HG03135 (cell line): ENCODE measurements around the gene DPM3.
"Not testable (repeated sequence)": the region's sequence is repeated elsewhere in the genome, so short reads cannot be mapped to it uniquely, and the experiment has no call there.

Experiments used
- ATAC-seq: cut with Tn5 transposase; IDR thresholded peaks from one replicate; pipeline ENCODE4 v1.9.1; 2021; ENCODE audit warnings: mild to moderate bottlenecking, moderate library complexity; ENCODE audit not compliant: unreplicated experiment

DPM3 gene, protein sequence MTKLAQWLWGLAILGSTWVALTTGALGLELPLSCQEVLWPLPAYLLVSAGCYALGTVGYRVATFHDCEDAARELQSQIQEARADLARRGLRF

DNA sequence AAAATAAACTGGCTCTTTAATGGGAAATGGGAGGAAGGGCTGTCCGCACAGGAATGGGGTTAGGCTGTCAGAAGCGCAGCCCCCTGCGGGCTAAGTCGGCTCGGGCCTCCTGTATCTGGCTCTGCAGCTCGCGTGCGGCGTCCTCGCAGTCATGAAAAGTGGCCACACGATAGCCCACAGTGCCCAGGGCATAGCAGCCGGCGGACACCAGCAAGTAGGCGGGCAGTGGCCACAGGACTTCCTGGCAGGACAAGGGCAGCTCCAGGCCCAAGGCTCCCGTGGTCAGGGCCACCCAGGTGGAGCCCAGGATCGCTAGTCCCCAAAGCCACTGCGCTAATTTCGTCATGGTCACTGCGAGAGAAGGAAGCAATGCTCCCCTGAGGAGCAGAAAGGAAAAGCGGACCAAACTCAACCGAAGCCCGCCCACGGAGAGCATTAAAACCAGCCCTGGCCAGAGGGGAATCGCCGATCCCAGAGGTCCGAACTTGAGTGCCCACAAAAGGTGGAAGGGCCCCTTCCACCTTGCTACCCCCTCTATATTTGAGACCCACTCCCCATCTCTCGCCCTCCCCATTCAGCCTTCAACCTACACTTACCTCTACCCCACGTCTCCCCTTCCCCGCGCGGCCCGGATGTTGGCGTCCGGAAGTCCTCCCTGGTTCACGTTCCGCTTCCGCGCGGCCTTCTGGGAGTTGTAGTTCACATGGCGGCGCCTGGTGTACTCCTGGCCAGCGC lies at the start of gene DPM3:
Gene DPM3, minus strand, starts transcription at position 637 of the 735 bp plus-strand sequence. Its CDS starts 291 bp downstream, at position 346.
- peak; percentile 60 for ATAC-seq

DNA sequence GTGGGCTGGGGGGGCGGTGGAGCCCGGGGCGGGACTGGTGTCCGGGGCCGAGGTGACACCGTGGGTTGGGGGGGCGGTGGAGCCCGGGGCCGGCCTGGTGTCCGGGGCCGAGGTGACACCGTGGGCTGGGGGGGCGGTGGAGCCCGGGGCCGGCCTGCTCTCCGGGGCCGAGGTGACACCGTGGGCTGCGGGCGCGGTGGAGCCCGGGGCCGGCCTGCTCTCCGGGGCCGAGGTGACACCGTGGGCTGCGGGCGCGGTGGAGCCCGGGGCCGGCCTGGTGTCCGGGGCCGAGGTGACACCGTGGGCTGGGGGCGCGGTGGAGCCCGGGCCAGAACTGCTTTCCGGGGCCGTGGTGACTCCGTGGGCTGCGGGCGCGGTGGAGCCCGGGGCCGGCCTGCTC lies 49.6 kb upstream of the DPM3 start:
- not testable (repeated sequence) for ATAC-seq

DNA sequence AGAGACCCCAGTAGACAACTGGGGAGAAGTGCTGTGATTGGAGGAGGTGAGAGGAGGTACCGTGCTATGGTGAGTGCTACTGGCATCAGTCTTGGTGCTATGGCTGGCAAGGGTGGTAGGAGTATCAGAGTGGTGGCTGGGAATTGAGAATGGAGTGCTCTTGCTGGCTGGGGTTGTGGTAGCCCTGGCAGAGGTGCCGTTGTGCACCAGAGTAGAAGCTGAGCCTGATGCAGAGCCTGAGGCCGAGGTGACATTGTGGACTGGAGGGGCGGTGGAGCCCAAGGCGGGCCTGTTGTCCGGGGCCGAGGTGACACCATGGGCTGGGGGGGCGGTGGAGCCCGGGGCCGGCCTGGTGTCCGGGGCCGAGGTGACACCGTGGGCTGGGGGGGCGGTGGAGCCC lies 47.9 kb upstream of the DPM3 start:
- ATAC-seq, result no peak

DNA sequence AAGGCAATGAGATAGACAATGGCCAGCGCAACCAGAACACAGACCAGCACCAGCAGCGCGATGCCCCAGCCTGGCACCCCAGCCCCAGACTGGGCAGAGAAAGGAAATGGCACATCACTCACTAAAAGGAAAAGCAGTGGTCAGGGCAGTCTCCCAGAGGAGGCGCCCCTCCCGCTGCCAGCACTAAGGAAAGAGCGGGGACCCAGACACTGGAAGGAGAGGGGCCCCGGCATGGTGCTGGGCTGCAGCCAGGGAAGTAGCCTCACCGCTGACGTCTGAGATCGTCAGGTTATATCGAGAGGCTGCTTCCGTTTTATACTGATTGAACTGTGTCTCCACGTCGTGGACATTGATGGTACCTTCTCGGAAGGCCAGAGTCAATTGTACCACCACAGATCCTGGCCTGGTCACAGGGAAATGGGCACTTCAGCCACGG lies 47.1 kb upstream of the DPM3 start:
- ATAC-seq, result no peak

DNA sequence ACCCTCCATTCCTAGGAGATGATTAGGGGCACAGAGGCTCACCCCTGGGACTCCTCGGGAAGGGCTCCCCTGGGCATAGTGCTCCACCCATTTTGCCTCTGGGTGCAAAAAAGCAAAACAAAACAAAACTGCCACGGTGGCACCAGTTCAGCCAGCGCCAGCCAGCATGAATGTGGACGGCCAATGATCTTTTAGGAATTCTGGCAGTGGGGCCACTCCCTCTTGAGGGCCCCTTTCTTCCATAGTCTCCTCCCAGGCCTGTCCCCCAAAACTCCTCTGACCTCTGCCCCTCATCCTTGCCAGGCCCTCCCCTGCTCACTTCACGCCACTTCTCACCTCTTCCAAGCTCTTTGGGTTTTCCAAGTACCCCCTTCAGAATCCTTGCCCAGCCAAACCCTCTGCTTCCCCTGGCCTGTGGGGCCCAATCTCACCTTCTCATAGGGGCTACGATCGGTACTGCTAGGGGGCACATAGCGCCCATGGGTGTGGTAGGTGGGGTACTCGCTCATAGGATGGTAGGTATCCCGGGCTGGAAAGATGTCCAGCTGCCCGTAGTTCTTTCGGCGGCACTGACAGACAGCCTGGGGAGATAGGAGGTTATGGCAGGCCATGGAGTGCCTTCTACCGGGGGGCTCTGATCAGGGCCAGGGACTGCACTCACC lies 46.6 kb upstream of the DPM3 start:
- no peak for ATAC-seq

DNA sequence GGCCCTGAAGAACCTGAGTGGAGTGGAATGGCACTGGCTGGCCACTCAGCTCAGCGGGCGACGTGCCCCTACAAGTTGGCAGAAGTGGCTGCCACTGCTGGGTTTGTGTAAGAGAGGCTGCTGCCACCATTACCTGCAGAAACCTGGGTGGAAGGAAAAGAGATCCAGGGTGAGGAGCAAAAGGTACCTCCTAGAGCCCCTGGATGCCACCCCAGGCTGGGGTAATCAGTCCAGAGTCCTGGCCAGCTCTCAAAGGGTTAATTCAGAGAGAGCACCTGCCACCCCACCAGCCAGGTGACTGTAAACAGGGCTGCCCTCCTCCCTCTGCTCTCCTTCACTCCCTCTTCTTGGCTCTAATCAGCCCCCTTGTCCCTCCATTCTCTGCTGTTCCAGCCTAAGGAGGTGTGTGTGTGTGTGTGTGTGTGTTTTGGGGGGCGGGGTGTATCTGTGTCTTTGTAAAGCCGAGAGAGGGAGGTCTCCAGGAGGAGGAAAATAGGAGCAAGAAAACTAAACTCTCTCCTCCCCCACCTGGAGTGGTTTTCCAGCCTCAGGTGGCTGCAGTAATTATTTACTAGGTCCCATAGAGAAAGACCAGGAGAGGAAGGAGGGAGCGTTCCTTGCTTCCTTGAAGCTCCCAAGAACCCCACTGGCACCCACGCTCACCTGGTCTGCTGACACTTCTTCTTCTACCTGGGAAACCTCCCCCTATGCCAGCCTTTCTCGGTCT lies 45.9 kb upstream of the DPM3 start:
- no peak for ATAC-seq

DNA sequence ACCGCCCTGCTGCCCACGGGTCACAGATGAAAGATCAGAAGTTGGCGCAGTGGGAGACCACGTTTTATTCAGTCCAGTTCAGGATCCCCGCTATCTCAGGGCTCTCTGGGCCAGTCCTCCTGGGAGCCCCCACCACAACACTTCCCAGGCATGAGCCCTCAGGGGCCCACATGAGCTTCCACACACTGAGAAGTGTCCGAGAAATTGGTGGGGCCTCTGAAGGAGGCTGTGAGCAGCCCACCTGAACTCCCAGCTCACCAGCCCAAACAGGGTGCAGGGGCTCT lies 45.4 kb upstream of the DPM3 start:
- no peak for ATAC-seq

DNA sequence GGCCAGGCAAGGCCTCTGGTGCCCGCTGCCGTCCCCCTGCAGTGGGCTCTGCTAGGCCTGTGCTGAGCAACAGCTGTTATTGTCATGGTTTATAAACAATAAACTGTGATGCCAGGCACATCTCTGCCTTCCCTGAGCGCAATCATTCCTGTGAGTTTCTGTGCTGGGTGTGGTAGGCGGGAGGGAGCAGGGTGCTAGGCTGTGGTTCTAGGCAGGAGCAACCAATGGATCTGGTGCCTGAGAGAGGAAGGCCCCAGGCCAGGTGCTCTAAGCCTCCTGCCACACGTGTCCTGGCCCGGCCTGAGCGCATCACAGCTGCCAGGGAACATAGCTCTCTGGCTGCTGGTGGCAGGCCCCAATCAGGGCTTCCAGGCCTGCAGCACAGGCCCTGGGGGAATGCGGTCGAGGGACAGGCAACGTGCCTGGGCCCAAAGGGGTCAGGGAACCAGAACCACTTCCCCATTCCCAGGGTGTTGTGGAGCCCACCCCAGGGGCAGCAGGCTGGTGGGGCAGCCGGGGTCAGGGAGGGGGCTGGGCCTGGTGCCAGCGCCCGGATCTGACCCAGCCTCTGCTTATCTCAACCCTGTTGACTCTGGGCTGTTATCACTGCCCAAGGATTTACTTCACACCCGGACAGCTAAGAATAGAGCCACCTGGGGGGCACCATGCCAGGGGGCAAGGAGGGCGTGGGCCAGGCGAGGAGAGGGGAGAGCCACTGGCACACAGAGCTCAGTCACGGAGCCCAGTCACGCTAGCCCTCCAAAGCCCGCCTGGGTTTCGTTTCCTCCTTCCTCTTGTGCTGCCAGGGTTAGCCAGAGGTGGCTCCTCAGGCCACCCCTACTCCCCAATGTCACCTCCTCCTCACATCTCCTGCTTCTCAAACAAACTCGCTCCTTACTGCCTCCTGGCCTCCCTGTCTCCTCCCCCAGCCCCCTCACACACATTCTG lies 44.8 kb upstream of the DPM3 start:
- peak; percentile 81 for ATAC-seq

DNA sequence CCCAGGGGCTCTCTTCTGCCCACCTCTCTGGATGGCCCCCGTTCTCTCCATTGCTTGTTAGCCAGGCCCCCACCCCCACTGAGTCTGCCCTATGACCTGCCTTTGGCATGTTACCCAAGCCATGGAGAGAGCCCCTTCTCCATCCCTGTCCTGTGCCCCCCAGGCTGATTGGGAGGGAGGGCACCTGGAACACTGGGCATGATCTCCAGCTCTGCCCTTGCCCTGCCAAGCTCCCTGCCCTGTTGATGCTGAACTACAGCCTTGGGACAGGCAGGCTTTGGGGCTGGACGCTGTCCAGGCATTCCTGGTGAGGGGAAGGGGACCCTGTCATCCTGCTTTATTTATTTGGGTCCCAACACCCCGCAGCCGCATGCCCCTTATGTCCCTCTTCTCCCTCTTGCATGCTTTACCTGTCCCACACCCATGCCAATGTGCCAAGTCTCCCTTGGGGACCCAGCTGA lies 44.0 kb upstream of the DPM3 start:
- no peak for ATAC-seq

DNA sequence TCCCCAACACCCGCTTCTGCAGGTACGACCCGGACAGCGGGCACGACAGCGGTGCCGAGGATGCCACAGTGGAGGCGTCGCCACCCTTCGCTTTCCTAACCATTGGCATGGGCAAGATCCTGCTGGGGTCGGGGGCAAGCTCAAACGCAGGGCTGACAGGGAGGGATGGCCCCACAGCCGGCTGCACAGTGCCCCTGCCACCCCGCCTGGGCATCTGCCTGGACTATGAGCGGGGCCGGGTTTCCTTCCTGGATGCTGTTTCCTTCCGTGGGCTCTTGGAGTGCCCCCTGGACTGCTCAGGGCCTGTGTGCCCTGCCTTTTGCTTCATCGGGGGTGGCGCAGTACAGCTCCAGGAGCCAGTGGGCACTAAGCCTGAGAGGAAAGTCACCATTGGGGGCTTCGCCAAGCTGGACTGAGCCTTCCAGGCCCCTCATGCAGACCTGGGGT lies 43.5 kb upstream of the DPM3 start:
- ATAC-seq, result no peak

DNA sequence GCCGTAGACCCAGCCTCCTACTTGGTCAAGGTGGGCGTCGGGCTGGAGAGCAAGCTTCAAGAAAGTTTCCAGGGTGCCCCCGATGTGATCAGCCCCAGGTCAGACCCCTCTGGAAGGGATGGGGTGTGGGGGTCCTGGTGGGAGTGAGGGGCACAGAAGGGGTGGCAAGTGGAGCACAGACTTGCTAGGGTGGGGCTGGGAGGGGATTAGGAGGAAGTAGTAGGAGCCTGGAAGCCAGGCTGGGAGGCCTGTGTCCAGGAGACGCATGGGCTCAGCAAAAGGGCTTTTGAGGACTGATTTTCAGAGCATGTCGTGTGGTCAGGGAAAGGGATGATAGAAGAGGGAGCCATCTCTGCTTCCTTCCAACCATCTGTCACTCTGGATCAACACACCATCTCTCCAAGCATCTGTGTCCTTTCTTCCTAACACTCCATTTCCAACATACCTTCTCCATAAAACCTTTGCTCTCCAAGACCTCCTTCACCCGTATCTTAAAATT lies 41.8 kb upstream of the DPM3 start:
- ATAC-seq, result no peak

DNA sequence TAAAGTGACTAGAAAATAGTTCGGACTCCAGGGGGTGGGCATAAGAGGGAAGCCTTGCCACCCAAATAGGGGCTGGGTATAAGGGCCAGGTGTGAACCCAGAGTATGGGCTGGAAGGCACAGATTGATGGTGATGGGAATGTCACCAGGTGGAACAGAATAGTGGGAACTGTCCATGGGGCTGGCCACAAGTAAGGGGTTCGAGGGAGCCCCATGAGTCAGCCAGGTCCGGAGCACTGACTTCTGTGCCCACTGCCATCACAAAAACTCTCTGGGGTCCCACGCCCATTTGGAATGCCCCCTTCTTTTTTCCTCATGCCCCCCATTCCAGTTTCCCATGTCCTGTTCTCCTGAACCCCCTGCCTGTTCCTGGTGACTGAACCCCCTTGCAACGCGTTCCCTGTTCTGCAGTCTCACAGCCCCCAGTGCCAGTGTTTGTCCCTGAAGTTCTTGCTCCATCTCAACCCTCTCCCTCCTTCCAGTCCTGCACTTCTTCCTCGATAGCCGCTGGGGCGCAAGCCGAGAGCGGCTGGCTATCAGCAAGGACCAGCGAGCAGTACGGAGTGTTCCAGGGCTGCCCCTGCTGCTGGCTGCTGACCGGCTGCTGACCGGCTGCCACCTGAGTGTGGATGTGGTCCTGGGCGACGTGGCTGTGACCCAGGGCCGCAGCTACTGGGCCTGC lies 41.2 kb upstream of the DPM3 start:
- ATAC-seq, result no peak

DNA sequence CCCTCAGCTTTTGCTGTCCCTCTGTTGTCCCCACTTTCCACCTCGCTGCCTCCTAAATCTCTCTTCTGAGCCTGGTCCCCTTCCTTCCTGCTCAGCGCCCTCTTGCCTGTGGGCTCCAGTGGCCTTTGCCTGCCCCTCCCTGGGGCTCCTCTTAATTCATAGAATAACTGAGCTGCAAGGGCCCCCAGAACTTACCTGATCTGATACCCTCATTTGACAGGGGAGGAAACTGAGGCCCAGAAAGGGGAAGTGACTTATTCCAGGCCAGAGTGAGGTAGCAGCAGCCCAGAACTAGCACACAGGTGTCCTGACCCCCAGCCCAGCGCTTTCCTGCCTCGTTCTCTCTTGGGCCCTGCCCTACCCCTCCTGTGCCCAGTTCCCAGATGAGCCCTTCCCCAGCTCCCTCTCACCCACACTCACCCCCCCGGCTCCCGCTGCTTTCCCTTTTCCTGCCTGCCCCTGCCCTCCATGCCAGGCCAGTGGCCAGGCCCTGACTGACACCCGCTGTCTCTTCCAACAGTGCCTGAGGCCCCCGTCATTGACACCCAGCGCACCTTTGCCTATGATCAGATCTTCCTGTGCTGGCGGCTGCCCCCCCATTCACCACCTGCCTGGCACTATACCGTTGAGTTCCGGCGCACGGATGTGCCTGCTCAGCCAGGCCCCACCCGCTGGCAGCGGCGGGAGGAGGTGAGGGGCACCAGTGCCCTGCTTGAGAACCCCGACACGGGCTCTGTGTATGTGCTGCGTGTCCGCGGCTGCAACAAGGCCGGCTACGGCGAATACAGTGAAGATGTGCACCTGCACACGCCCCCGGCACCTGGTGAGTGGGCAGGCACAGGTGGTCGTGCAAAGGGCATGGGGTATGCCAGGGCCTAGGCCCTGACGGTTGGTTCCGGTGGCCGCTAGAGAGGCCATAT lies 39.0 kb upstream of the DPM3 start:
- ATAC-seq, result no peak

DNA sequence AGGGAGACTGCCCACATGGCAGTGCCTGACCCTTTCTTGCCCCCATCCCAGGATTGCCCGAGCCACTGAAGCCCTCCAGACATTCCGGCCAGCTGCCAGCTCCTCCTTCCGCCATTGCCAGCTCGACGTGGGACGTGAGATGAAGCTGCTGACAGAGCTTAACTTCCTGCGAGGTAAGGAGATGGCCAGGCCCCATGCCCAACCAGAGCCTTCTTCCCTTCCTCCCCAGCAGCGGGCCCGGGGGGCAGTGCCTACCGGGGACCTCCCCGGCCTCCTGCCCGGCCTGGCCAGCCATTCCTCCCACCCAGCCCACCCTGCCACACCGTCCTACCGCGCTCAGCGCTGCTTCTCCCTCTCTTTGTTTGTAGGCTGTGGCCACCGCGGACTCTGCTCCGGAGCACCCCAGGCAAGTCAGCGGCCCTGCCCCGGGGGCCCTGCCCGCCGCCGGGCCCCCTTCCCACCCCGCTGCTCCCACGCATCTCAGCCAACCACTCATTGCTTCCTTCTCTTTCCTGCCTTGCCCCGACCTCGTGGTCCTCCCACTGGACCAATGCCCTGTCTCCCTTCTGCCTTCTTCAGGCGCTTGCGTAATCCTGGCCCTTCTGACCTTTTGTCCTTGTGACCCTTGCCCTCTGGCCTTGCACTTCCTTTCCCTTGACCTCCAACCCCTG lies 38.2 kb upstream of the DPM3 start:
- no peak for ATAC-seq

DNA sequence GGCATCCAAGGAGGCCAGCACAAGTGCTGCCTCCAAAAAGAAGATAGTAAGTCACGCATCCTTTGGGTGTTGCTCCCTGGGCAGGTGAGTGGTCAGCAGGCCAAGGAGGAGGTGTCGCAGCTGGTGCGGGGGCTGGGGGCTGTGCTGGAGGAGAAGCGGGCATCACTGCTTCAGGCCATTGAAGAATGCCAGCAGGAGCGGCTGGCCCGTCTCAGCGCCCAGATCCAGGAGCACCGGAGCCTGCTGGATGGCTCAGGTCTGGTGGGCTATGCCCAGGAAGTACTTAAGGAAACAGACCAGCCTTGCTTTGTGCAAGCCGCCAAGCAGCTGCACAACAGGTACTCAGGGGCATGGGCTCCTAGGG lies 37.6 kb upstream of the DPM3 start:
- ATAC-seq, result no peak

DNA sequence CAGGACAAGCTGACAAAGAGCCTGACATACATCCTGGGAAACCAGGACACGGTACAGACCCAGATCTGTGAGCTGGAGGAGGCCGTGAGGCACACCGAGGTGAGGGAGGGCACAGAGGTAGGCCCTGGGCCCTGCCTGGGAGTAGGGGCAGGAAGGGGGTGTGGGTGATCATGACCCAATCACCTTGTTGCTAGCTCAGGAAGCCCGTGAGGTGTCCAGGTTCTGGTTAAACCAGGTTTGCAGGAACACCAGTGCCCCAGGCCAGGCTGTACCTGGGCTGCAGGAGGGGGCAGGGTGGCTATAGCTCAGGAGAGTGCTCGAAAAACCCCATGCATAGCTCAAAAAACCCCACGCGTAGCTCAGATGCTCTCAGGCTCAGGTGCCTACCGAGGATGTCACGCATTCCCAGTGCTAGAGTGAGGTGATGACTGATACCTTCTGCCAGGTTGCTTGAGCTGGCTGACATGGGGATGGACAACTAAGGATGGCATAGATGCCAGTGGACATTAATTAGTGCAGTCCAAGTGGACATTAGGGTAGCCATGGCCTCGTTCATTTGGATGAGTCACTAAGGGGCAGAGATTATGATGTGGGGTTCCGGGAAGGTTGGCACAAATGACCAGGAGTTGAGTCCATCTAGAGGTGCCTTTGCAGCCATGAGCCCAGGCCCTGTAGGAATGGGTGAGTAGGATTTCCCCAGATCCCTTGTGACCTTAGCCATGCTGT lies 37.0 kb upstream of the DPM3 start:
- no peak for ATAC-seq

DNA sequence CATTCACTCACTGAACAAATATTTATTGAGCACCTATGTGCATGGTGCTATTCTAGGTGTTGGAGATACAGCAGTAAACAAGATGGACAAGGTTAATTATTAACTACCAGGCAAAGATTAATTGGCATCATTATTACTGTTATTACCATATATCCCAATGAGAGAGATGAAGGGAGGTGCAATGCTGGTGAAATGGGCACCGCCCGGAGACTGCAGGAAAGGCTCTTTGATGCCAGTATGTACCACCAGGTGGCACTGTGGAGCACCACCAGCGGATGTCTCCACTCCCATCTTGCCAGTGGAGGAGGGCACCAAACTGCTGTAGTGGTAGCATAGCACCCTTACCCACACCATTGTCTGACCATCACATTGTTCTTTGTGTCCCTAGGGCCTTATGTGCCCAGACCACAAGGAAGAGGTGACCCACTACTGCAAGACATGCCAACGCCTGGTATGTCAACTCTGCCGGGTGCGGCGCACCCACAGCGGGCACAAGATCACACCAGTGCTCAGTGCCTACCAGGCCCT lies 36.3 kb upstream of the DPM3 start:
- no peak for ATAC-seq
